Testis (tissue), 3 donors: ENCODE measurements around the gene PLG. TPM values are rescaled to one million over a fixed set of nuclear protein-coding genes. Genes with fewer than 3 reads are reported as not detected.

Experiments
- DNase-seq: peaks from one replicate; pipeline ENCODE4 v3.0.0-alpha.2; 2019
- H3K27ac ChIP-seq, 2 donors: fragments of 200-600 bp; sonication (generic); one replicate each; pipeline ENCODE4 v1.5.1; 2019
- H3K27me3 ChIP-seq: fragments of 200-600 bp; sonication (generic); one replicate; pipeline ENCODE4 v1.5.1; 2019
- H3K36me3 ChIP-seq: fragments of 200-600 bp; sonication (generic); one replicate; pipeline ENCODE4 v1.5.1; 2017; ENCODE audit warnings: low read depth; ENCODE audit errors: missing control alignments
- H3K4me1 ChIP-seq: fragments of 200-600 bp; sonication (generic); one replicate; pipeline ENCODE4 v1.5.1; 2019
- H3K4me3 ChIP-seq, 2 donors: fragments of 200-600 bp; sonication (generic); one replicate each; pipeline ENCODE4 v1.5.1; 2017 to 2019
- H3K9me3 ChIP-seq: fragments of 200-600 bp; sonication (generic); one replicate; pipeline ENCODE4 v1.5.1; 2017
- CTCF ChIP-seq, 3 experiments: fragments of 450-650 bp in 2 of 3; fragments of 200-600 bp in 1 of 3; sonication (generic) in 1 of 3; IDR thresholded peaks; one replicate each; pipeline ENCODE4 v1.5.1; 2016 to 2019; ENCODE audit warnings: antibody characterized with exemption in 3 of 3, mild to moderate bottlenecking in 2 of 3, moderate library complexity in 1 of 3
- POLR2A ChIP-seq: fragments of 450-650 bp; IDR thresholded peaks from one replicate; pipeline ENCODE4 v1.6.1; 2017; ENCODE audit warnings: antibody characterized with exemption, mild to moderate bottlenecking, moderate library complexity
- WGBS, 2 donors: methylation state at CpG; one replicate each; pipeline ENCODE4 v1.1.5; 2018; 5-methylcytosine and 5-hydroxymethylcytosine counted together
- intact Hi-C: fragments of 100-400 bp; cut with DNase I; formaldehyde crosslinking; loops from one replicate; pipeline ENCODE4 v1.15.1; 2023; ENCODE audit warnings: low total_unique reads
- polyA plus RNA-seq: library from polyadenylated mRNA; stranded (reverse); fragments of 350-450 nt; fragmentation: Illumina TruSeq; extraction: RNeasy Lipid Tissue Mini Kit (QIAGEN cat#74804); gene quantifications from one replicate; pipeline ENCODE4 v1.2.3, GENCODE V29; 2014; ENCODE audit warnings: low read depth, low replicate concordance; ENCODE audit not compliant: insufficient read depth
- total RNA-seq, 2 donors: library from RNA; depleted of rRNA; stranded (reverse); fragments of >200 nt; gene quantifications; one replicate each; pipeline ENCODE4 v1.2.3, GENCODE V29; 2016

Gene PLG
- total and polyA plus RNA-seq, 3 donors from 2014 or later: 0.62 to 1.5 TPM; not detected in 1

- 58 to 61% methylated on average over 5 of the region's 5 CpGs for WGBS, 2 donors
These were observed 12.8 kb downstream of the PLG start for GRCh38 chr6:160714731-160715316.

GRCh38 chr6:160730911-160731310 is 28.9 kb downstream of the PLG start:
- H3K9me3 ChIP-seq: no peaks in the 10 kb centered on the region
- no peaks in the 10 kb centered on the region for H3K36me3 ChIP-seq
- WGBS, 2 donors: 49 to 59% methylated on average over 6 of the region's 6 CpGs
- H3K4me1 ChIP-seq: no peaks in the 10 kb centered on the region
- intact Hi-C loops: no loop called here
- H3K27ac ChIP-seq: no peak overlapping the region
- no peak overlapping the region for H3K4me3 ChIP-seq
- TF ChIP-seq POLR2A: no peak
- no peak for TF ChIP-seq CTCF (IDR thresholded peaks at IDR 0.05)
- H3K27me3 ChIP-seq: no peaks in the 10 kb centered on the region
- DNase-seq: no peak

More at GRCh38 chr6:160714731-160715316, 12.8 kb downstream of the PLG start:
- TF ChIP-seq CTCF (IDR thresholded peaks at IDR 0.05): no peak
- no peak for TF ChIP-seq POLR2A
- Histone ChIP-seq H3K27me3 (no peaks in the 10 kb centered on the region), H3K9me3 (no peaks in the 10 kb centered on the region), H3K27ac (no peak overlapping the region), H3K4me1 (no peaks in the 10 kb centered on the region), H3K36me3 (no peaks in the 10 kb centered on the region), H3K4me3 (no peak overlapping the region)
- intact Hi-C loops: no loop called here
- no peak for DNase-seq

- Histone ChIP-seq H3K27me3 (no peaks in the 10 kb centered on the region), H3K36me3 (no peaks in the 10 kb centered on the region), H3K4me3 (no peak overlapping the region), H3K27ac (no peak overlapping the region), H3K9me3 (no peaks in the 10 kb centered on the region), H3K4me1 (no peaks in the 10 kb centered on the region)
- peak; percentile 8 to 52 (median 48) for TF ChIP-seq CTCF (IDR thresholded peaks at IDR 0.05)
- TF ChIP-seq POLR2A: no peak
- DNase-seq: peak; percentile 57
- intact Hi-C loops: no loop called here
- 43 to 48% methylated on average over 7 to 8 of the region's 8 CpGs for WGBS, 2 donors
These were observed 31.1 kb downstream of the PLG start for GRCh38 chr6:160733050-160733646.

- intact Hi-C loops: no loop called here
- H3K27ac ChIP-seq: no peak overlapping the region
- H3K36me3 ChIP-seq: no peaks in the 10 kb centered on the region
- H3K27me3 ChIP-seq: no peaks in the 10 kb centered on the region
- no peak overlapping the region for H3K4me3 ChIP-seq
- H3K4me1 ChIP-seq: no peaks in the 10 kb centered on the region
- TF ChIP-seq CTCF (IDR thresholded peaks at IDR 0.05) (no peak), POLR2A (no peak)
- H3K9me3 ChIP-seq: no peaks in the 10 kb centered on the region
- WGBS, 2 donors: 92 to 100% methylated on average over 1 of the region's 1 CpG
- DNase-seq: no peak
These were observed 32.6 kb downstream of the PLG start for GRCh38 chr6:160734627-160735026.

- no peaks in the 10 kb centered on the region for H3K4me1 ChIP-seq
- no peaks in the 10 kb centered on the region for H3K36me3 ChIP-seq
- H3K4me3 ChIP-seq: no peak overlapping the region
- H3K27ac ChIP-seq: no peak overlapping the region
- no peak for DNase-seq
- TF ChIP-seq POLR2A: no peak
- TF ChIP-seq CTCF (IDR thresholded peaks at IDR 0.05): no peak
- intact Hi-C loops: no loop called here
- WGBS, 2 donors: 60 to 72% methylated on average over 3 of the region's 3 CpGs
- no peaks in the 10 kb centered on the region for H3K9me3 ChIP-seq
- H3K27me3 ChIP-seq: no peaks in the 10 kb centered on the region
These were observed 33.5 kb downstream of the PLG start for GRCh38 chr6:160735523-160735922.
